ENCODE results near the gene NUMBL. TPM values are rescaled to one million over a fixed set of nuclear protein-coding genes. Genes with fewer than 3 reads are reported as not detected.

NUMBL gene
- total and polyA plus RNA-seq, 3 experiments from 2014 or later: 1.1 to 13.7 (median 13.6) TPM

DNA sequence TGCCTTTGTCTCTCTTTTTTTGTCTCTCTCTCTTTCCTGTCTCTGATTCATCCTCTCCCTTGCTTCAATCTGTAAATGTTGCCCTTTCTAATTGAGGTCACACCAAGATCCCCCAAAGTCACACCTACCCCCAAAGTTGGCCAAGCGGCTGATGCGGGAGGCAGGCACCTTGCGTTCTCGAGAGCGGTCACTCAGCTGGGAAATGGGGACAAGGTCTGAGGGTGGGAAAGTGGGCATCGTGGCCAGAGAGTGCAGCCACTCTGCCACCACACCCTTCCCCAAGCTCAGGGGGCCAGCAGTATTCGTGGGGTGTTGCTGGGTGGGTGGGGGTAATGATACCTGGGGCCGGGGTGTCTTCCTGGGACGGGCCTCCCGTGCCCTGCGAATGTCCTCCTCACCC is 23.5 kb upstream of the NUMBL start:
- no peaks in the 10 kb centered on the region for H3K27me3 Mint-ChIP-seq
- CTCF ChIA-PET: interaction anchor here (1.2 kb wide), 2 partner anchors 39 to 40 kb away, joined by 3 read pairs; no protein-coding TSS in a partner anchor

DNA sequence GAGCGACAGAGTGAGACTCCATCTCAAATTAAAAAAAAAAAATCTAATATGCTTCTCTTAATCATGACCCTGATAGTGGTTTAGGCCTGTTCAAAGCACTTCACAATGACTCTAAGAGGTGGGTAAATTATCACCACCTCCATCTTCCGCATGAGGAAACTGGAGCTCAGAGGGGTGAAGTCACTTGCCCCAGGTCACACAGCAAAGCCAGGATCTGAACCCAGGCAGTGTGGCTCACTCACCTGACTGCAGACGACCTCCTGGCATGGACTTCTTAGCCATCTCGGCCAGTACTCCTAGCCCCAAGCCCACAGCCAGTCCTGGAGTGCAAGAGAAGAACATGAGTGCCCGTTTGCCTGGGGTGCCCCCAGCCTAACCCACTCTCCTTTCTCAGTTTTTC is 19.4 kb upstream of the NUMBL start:
- peaks cover 19 to 28% (median 26%) of the 10 kb centered on the region in 3 donors for H3K4me1 Mint-ChIP-seq
- peaks cover 6% of the 10 kb centered on the region for H3K4me1 ChIP-seq (ENCODE audit: insufficient read depth, low read length)
- H3K9me3 ChIP-seq (ENCODE audit: low read length): no peaks in the 10 kb centered on the region
- no peaks in the 10 kb centered on the region for H3K27me3 Mint-ChIP-seq
- no peak overlapping the region for H3K4me3 ChIP-seq (ENCODE audit: low read length)
- ChIA-PET POLR2A (no interaction called here), CTCF (no interaction called here)
- no peak overlapping the region for H3K27ac ChIP-seq (ENCODE audit: low read depth, low read length)
- DNase-seq: no peak
- no peak overlapping the region for H3K27ac Mint-ChIP-seq
- peaks cover 11 to 70% (median 17%) of the 10 kb centered on the region in 3 donors for H3K36me3 Mint-ChIP-seq
- peak overlapping the region in 1 of 7 donors; percentile 48 for H3K4me3 Mint-ChIP-seq
- H3K36me3 ChIP-seq (ENCODE audit: insufficient read depth, low read length): peaks cover 11% of the 10 kb centered on the region
- no peaks in the 10 kb centered on the region for H3K9me3 Mint-ChIP-seq
- no peaks in the 10 kb centered on the region for H3K27me3 ChIP-seq (ENCODE audit: insufficient read depth, low read length, poor library complexity, severe bottlenecking)

More for the DNA sequence above, 23.5 kb upstream of the NUMBL start:
- Histone ChIP-seq H3K27ac (ENCODE audit: low read depth, low read length) (peak overlapping the region; percentile 98), H3K36me3 (ENCODE audit: insufficient read depth, low read length) (peaks cover 5% of the 10 kb centered on the region), H3K4me3 (ENCODE audit: low read length) (peak overlapping the region; percentile 99), H3K9me3 (ENCODE audit: low read length) (no peaks in the 10 kb centered on the region), H3K27me3 (ENCODE audit: insufficient read depth, low read length, poor library complexity, severe bottlenecking) (no peaks in the 10 kb centered on the region), H3K4me1 (ENCODE audit: insufficient read depth, low read length) (peaks cover 39% of the 10 kb centered on the region)
- H3K4me3 Mint-ChIP-seq: peak overlapping the region; percentile 72 to 97 (median 79)
- DNase-seq: no peak
- peak overlapping the region; percentile 93 to 100 (median 98) for H3K27ac Mint-ChIP-seq
- H3K4me1 Mint-ChIP-seq: peaks cover 47 to 63% (median 61%) of the 10 kb centered on the region in 3 donors
- H3K36me3 Mint-ChIP-seq: peaks cover 7 to 50% (median 13%) of the 10 kb centered on the region in 3 donors
- POLR2A ChIA-PET: interaction anchor here (0.5 to 0.6 kb wide), 3 partner anchors 20 to 51 kb away, joined by 4 read pairs; no protein-coding TSS in a partner anchor
- H3K9me3 Mint-ChIP-seq: no peaks in the 10 kb centered on the region

DNA sequence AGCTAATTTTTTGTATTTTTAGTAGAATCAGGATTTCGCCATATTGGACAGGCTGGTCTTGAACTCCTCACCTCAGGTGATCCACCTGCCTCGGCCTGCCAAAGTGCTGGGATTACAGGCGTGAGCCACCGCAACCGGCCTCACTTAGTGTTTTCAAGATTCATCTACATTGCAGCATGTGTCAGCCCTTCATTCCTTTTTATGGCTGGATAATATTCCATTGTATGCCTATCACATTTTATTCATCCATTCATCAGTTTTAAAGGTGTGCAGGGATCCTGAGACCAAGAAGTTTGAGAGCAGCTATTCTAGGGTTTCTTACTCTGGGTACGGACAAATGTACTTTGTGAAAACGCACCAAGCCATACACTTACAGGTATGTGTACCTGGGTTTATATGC is 17.2 kb upstream of the NUMBL start:
- Histone ChIP-seq H3K36me3 (ENCODE audit: insufficient read depth, low read length) (peaks cover 14% of the 10 kb centered on the region), H3K4me3 (ENCODE audit: low read length) (no peak overlapping the region), H3K27ac (ENCODE audit: low read depth, low read length) (no peak overlapping the region), H3K27me3 (ENCODE audit: insufficient read depth, low read length, poor library complexity, severe bottlenecking) (no peaks in the 10 kb centered on the region), H3K4me1 (ENCODE audit: insufficient read depth, low read length) (no peaks in the 10 kb centered on the region), H3K9me3 (ENCODE audit: low read length) (no peaks in the 10 kb centered on the region)
- Mint-ChIP-seq H3K4me1 (peaks cover 8 to 15% (median 13%) of the 10 kb centered on the region in 3 donors), H3K36me3 (peaks cover 18 to 79% (median 22%) of the 10 kb centered on the region in 3 donors), H3K9me3 (no peaks in the 10 kb centered on the region), H3K27ac (peak overlapping the region in 1 of 8 donors; percentile 46), H3K27me3 (no peaks in the 10 kb centered on the region), H3K4me3 (no peak overlapping the region)
- DNase-seq: no peak
- ChIA-PET CTCF (interaction anchor here (1.0 to 1.1 kb wide), 2 partner anchors 43 to 44 kb away, joined by 3 to 4 read pairs; partner anchors contain the start of gene ACTMAP), POLR2A (interaction anchor here (0.6 kb wide), 1 partner anchor 421 kb away, joined by 5 read pairs; no protein-coding TSS in a partner anchor)

DNA sequence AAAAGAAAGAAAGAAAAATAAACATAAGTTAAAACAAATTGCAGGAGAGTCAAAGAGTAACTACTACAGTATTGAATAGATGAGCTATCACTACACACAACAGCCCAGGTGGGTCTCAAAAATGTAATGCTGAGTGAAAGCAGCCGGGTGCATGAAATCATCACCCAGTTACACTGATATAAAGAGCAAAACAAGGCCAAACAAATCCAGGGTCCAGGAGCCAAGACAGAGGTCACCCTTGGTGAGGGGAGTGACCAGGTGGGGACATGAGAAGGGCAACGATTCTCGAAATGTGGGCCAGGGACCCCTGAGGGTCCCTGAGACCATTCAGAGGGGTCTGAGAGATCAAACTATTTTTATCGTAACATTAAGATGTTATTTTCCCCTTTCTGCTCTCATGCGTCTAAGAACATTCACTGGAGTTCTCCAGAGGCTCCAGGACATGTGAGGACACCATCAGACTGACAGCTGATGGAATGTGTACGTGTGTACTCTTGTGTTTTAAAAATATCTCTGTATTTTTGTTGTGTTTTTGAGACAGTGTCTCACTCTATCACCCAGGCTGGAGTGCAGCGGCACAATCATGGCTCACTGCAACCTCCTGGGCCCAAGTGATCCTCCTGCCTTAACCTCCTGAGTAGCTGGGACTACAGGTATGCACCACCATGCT is 15.6 kb upstream of the NUMBL start:
- H3K27ac Mint-ChIP-seq: peak overlapping the region in 1 of 8 donors; percentile 73
- peaks cover 3 to 4% (median 4%) of the 10 kb centered on the region in 3 donors for H3K4me1 Mint-ChIP-seq
- H3K27me3 Mint-ChIP-seq: no peaks in the 10 kb centered on the region
- Histone ChIP-seq H3K4me3 (ENCODE audit: low read length) (no peak overlapping the region), H3K4me1 (ENCODE audit: insufficient read depth, low read length) (no peaks in the 10 kb centered on the region), H3K27ac (ENCODE audit: low read depth, low read length) (no peak overlapping the region), H3K9me3 (ENCODE audit: low read length) (no peaks in the 10 kb centered on the region), H3K36me3 (ENCODE audit: insufficient read depth, low read length) (peaks cover 10% of the 10 kb centered on the region), H3K27me3 (ENCODE audit: insufficient read depth, low read length, poor library complexity, severe bottlenecking) (no peaks in the 10 kb centered on the region)
- ChIA-PET POLR2A (no interaction called here), CTCF (no interaction called here)
- H3K9me3 Mint-ChIP-seq: no peaks in the 10 kb centered on the region
- peaks cover 17 to 81% (median 20%) of the 10 kb centered on the region in 3 donors for H3K36me3 Mint-ChIP-seq
- H3K4me3 Mint-ChIP-seq: no peak overlapping the region
- no peak for DNase-seq

DNA sequence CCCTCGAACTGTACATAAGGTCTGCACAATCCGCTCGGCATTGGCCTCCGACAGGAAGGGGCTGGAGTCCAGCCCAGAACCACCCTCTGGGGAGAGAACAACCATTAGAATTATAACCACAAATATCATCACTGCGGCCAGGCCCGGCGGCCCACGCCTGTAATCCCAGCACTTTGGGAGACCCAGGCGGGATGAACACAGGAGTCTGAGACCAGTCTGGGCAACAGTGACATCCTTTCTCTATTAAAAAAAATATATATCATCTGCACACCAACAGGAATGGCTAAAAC is 14.9 kb upstream of the NUMBL start:
- no peak overlapping the region for H3K27ac ChIP-seq (ENCODE audit: low read depth, low read length)
- H3K36me3 ChIP-seq (ENCODE audit: insufficient read depth, low read length): peaks cover 10% of the 10 kb centered on the region
- H3K4me1 ChIP-seq (ENCODE audit: insufficient read depth, low read length): no peaks in the 10 kb centered on the region
- CTCF ChIA-PET: no interaction called here
- Mint-ChIP-seq H3K9me3 (no peaks in the 10 kb centered on the region), H3K4me3 (no peak overlapping the region), H3K27me3 (no peaks in the 10 kb centered on the region), H3K4me1 (peaks cover under 1 to 3% (median 1%) of the 10 kb centered on the region in 3 donors), H3K27ac (no peak overlapping the region), H3K36me3 (peaks cover 17 to 81% (median 22%) of the 10 kb centered on the region in 3 donors)
- no peak overlapping the region for H3K4me3 ChIP-seq (ENCODE audit: low read length)
- no peak for DNase-seq
- POLR2A ChIA-PET: no interaction called here
- no peaks in the 10 kb centered on the region for H3K9me3 ChIP-seq (ENCODE audit: low read length)
- H3K27me3 ChIP-seq (ENCODE audit: insufficient read depth, low read length, poor library complexity, severe bottlenecking): no peaks in the 10 kb centered on the region

DNA sequence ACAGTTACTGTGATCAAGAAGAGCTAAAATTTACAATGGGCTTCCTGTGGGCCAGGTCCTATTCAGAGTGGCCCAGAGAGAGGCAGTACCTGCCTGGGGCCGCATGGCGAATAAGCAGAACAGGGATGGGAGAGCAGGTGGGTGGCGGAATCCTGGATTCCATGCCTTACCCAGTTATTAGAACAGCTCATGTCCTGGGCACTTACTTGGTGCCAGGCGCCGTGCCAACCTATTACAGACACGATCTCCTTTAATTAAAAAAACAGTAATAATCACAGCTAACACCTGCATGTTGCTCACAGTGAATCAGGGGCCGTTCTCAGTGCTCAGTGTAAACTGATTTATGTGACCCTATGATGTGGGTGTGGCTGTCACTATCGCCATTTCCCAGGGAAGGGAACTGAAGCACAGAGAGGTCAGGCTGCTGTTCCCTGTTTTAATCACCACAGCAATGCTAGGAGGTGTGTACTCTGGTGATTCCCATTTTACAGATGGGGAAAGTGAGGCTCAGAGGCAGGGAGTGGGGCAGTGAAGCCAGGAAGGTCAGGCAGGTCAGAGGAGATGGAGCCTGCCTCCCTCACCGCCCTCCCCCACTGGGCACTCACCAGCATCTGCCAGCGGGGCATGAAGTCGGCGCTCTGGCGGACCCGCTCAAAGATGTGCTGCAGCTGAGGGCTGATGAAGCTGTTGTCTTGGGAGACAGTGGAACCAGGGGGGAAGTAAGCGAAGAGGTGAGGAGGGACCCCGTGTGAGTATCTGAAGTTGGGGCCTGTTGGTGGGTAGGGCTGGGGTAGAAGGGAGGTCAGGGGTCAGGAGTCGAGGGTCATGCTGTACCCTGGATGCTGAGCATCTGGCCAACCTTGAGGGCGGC is 14.3 kb upstream of the NUMBL start:
- no peak overlapping the region for H3K4me3 ChIP-seq (ENCODE audit: low read length)
- no peaks in the 10 kb centered on the region for H3K27me3 Mint-ChIP-seq
- H3K9me3 ChIP-seq (ENCODE audit: low read length): no peaks in the 10 kb centered on the region
- H3K27ac ChIP-seq (ENCODE audit: low read depth, low read length): no peak overlapping the region
- no peak for DNase-seq
- H3K27ac Mint-ChIP-seq: peak overlapping the region in 2 of 8 donors; percentile 21 to 79
- H3K36me3 Mint-ChIP-seq: peaks cover 17 to 80% (median 22%) of the 10 kb centered on the region in 3 donors
- no peaks in the 10 kb centered on the region for H3K27me3 ChIP-seq (ENCODE audit: insufficient read depth, low read length, poor library complexity, severe bottlenecking)
- H3K36me3 ChIP-seq (ENCODE audit: insufficient read depth, low read length): peaks cover 10% of the 10 kb centered on the region
- H3K4me3 Mint-ChIP-seq: no peak overlapping the region
- peaks cover 0 to 3% (median 1%) of the 10 kb centered on the region in 3 donors for H3K4me1 Mint-ChIP-seq
- no peaks in the 10 kb centered on the region for H3K4me1 ChIP-seq (ENCODE audit: insufficient read depth, low read length)
- CTCF ChIA-PET: no interaction called here
- POLR2A ChIA-PET: no interaction called here
- no peaks in the 10 kb centered on the region for H3K9me3 Mint-ChIP-seq

DNA sequence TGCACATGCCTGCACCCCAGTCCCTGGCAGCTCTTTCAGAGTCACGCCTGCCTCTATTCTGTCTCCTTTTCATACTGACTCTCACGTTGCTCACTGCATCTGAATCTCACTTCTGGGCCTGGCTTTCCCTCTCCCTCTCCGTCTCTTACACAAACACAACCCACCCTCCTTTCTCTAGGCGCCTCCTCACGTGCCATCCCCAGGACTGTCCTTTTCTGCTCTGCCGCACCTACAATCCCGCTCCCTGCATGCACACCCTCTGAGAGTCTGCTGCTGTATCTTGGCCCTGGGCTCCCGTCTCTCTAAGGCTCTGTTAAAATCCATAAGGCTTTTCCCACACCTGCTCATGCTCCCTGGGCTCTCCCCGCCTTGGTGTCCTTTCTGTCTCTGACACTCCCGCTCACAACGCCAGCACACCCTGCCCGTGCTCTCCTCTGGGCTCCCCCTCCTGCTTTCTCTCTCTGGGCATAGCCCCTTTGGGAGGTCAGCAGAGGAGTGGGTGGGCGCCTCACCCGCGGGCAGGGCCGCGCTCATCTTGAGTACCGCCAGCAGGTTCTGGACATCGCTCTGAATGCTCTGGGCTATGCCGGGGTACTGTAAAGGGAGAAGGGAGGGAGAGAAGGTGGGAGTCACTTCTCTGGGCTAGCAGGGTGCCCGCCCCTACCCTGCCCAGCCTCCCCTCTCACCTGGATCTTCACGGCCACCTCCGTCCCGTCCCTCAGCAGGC is 12.7 kb upstream of the NUMBL start:
- H3K36me3 Mint-ChIP-seq: peaks cover 13 to 74% (median 15%) of the 10 kb centered on the region in 3 donors
- Histone ChIP-seq H3K27me3 (ENCODE audit: insufficient read depth, low read length, poor library complexity, severe bottlenecking) (no peaks in the 10 kb centered on the region), H3K27ac (ENCODE audit: low read depth, low read length) (no peak overlapping the region), H3K4me1 (ENCODE audit: insufficient read depth, low read length) (no peaks in the 10 kb centered on the region), H3K36me3 (ENCODE audit: insufficient read depth, low read length) (peaks cover 10% of the 10 kb centered on the region), H3K9me3 (ENCODE audit: low read length) (no peaks in the 10 kb centered on the region), H3K4me3 (ENCODE audit: low read length) (no peak overlapping the region)
- no peak overlapping the region for H3K4me3 Mint-ChIP-seq
- H3K27ac Mint-ChIP-seq: peak overlapping the region in 4 of 8 donors; percentile 37 to 77 (median 46)
- peaks cover 0 to 1% (median 0%) of the 10 kb centered on the region in 3 donors for H3K4me1 Mint-ChIP-seq
- ChIA-PET POLR2A (no interaction called here), CTCF (no interaction called here)
- DNase-seq: no peak
- no peaks in the 10 kb centered on the region for H3K27me3 Mint-ChIP-seq
- H3K9me3 Mint-ChIP-seq: no peaks in the 10 kb centered on the region

Data from CD8-positive, alpha-beta memory T cell (primary cell).